HepG2 (cell line): ENCODE results near the gene HEXIM1. TPM values are rescaled to one million over a fixed set of nuclear protein-coding genes. Genes with fewer than 3 reads are reported as not detected.

Source experiments
- ARID5B ChIP-seq: IDR thresholded peaks from 2 replicates; pipeline ENCODE4 v1.4.0; 2020; ENCODE audit warnings: mild to moderate bottlenecking, missing genetic modification reagents
- CEBPG ChIP-seq: IDR thresholded peaks from 2 replicates; pipeline ENCODE4 v1.6.1; 2016
- DBP ChIP-seq: sonication (generic); formaldehyde crosslinking; IDR thresholded peaks from 2 replicates; pipeline ENCODE4 v1.4.0; 2020; ENCODE audit warnings: missing genetic modification reagents; ENCODE audit errors: not compliant biosample characterization
- FOSL2 ChIP-seq: sonication (generic); formaldehyde crosslinking; IDR thresholded peaks from 2 replicates; pipeline ENCODE4 v1.4.0; 2020; ENCODE audit warnings: missing genetic modification reagents
- HDAC2 ChIP-seq: sonication (generic); formaldehyde crosslinking; IDR thresholded peaks from 2 replicates; pipeline ENCODE4 v1.4.0; 2020; ENCODE audit warnings: missing genetic modification reagents
- HNF4G ChIP-seq, 2 experiments: sonication (generic) in 1 of 2; formaldehyde crosslinking in 1 of 2; IDR thresholded peaks; 2 replicates each; pipeline versions ENCODE4 v1.4.0 to v1.6.1; 2011 to 2020; ENCODE audit warnings: borderline replicate concordance in 2 of 2, low read depth in 2 of 2, mild to moderate bottlenecking in 2 of 2, low read length in 1 of 2, missing genetic modification reagents in 1 of 2, moderate library complexity in 1 of 2
- RXRA ChIP-seq: sonication (generic); formaldehyde crosslinking; IDR thresholded peaks from 2 replicates; pipeline ENCODE4 v1.5.1; 2020; ENCODE audit warnings: missing genetic modification reagents
- SOX5 ChIP-seq: IDR thresholded peaks from 2 replicates; pipeline ENCODE4 v1.6.1; 2016; ENCODE audit warnings: borderline replicate concordance
- ZBTB7B ChIP-seq: sonication (generic); formaldehyde crosslinking; IDR thresholded peaks from 2 replicates; pipeline ENCODE4 v1.4.0; 2020; ENCODE audit warnings: missing genetic modification reagents
- ZNF317 ChIP-seq: sonication (generic); formaldehyde crosslinking; IDR thresholded peaks from 2 replicates; pipeline ENCODE4 v1.5.0; 2020; ENCODE audit warnings: mild to moderate bottlenecking, missing genetic modification reagents
- ZNF33A ChIP-seq: sonication (generic); formaldehyde crosslinking; IDR thresholded peaks from 2 replicates; pipeline ENCODE4 v1.5.1; 2020; ENCODE audit warnings: missing genetic modification reagents, mild to moderate bottlenecking, moderate library complexity, borderline replicate concordance
- ZNF441 ChIP-seq: sonication (generic); formaldehyde crosslinking; IDR thresholded peaks from 2 replicates; pipeline ENCODE4 v1.7.0; 2021; ENCODE audit warnings: missing genetic modification reagents, borderline replicate concordance
- ZNF616 ChIP-seq: sonication (generic); formaldehyde crosslinking; IDR thresholded peaks from 2 replicates; pipeline ENCODE4 v1.5.0; 2020; ENCODE audit warnings: low read depth, mild to moderate bottlenecking, missing genetic modification reagents
- ZNF629 ChIP-seq: sonication (generic); formaldehyde crosslinking; conservative IDR thresholded peaks from 2 replicates; pipeline ENCODE4 v1.5.0; 2020; ENCODE audit warnings: missing genetic modification reagents
- ZNF709 ChIP-seq: sonication (generic); formaldehyde crosslinking; IDR thresholded peaks from 2 replicates; pipeline ENCODE4 v1.5.0; 2020; ENCODE audit warnings: mild to moderate bottlenecking, missing genetic modification reagents
- polyA plus RNA-seq, 8 experiments: library from polyadenylated mRNA; depleted of rRNA in 3 of 8; stranded (reverse) in 7 of 8; unstranded in 1 of 8; fragments of >200 nt; fragmentation: Illumina TruSeq in 4 of 8; extraction: Trizol in 4 of 8; gene quantifications; 2 replicates each; pipeline versions ENCODE4 v1.2.1 to v1.2.3, GENCODE V29; 2011 to 2016; ENCODE audit warnings: low read depth in 4 of 8, missing spikeins in 1 of 8, mixed read lengths in 1 of 8; ENCODE audit not compliant: insufficient read depth in 1 of 8
- total RNA-seq, 5 experiments: library from RNA; depleted of rRNA; stranded (reverse); fragments of >200 nt; fragmentation: Illumina TruSeq; extraction: Trizol; gene quantifications; 2 replicates each; pipeline ENCODE4 v1.2.3, GENCODE V29; 2016; ENCODE audit warnings: low read depth in 1 of 5
- TF ChIP-seq, protein P1 (sequence below): sonication (generic); formaldehyde crosslinking; IDR thresholded peaks from 2 replicates; pipeline ENCODE4 v1.4.0; 2020; ENCODE audit warnings: missing genetic modification reagents, borderline replicate concordance
- TF ChIP-seq, protein P2 (sequence below): IDR thresholded peaks from 2 replicates; pipeline ENCODE4 v1.6.1; 2016; ENCODE audit warnings: missing compliant biosample characterization, missing genetic modification reagents, borderline replicate concordance

The HEXIM1 gene
- total and polyA plus RNA-seq, 2 of the 13 experiments (the other 11 are each of a cell fraction or from before 2014, with no cell fraction given): 10.5 to 16.6 TPM

DNA sequence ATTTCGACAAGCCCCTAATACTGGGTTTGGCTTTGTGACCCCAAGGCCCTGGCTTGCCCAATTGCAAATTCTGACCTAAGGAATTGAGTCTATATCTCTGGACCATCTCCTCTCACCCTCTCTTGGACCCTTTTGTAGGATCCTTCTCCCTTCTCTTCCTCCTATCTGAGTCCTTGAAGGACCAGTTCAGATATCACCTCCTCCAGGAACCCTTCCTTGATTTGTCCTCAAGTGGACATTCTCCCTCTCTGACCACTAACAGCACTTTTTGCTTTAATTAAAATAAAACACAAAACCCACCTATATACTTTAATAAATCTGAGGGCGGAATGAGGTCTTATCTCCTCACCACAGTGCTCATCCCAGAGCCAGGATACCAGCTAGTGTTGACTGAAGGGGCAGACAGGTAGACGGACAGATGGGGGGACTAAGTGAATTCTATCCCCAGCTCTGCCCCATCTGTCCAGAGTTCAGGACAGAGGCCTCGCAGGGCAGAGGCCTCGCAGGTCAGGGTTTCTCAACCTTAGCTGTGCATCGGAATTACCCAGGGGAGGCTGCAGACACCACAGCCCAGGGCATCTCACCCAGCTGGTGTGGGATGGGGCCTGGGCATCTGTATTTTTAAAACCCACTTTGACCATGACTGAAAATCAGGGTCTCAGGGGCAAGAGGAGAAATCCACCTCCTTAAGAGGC, 25.1 kb upstream of the HEXIM1 start (continued):
- TF ChIP-seq ARID5B (peak; percentile 59; the same call in 1 of the 2 replicates), RXRA (CRISPR knock-in tag) (peak; percentile 15; the same call in 1 of the 2 replicates), ZNF317 (CRISPR knock-in tag) (no peak), CEBPG (CRISPR knock-in tag) (peak; percentile 62; the same call in 1 of the 2 replicates), DBP (CRISPR knock-in tag) (no peak), FOSL2 (CRISPR knock-in tag) (peak; percentile 70), ZNF33A (CRISPR knock-in tag) (0 out of 2 replicates have a peak, but pooled peaks have one; percentile 23), ZNF709 (CRISPR knock-in tag) (0 out of 2 replicates have a peak, but pooled peaks have one; percentile 56), HDAC2 (CRISPR knock-in tag) (peak; percentile 54; the same call in 1 of the 2 replicates), ZNF441 (CRISPR knock-in tag) (peak; percentile 97), SOX5 (CRISPR knock-in tag) (0 out of 2 replicates have a peak, but pooled peaks have one; percentile 35), ZBTB7B (CRISPR knock-in tag) (0 out of 2 replicates have a peak, but pooled peaks have one; percentile 54), ZNF629 (0 out of 2 replicates have a peak, but pooled peaks have one; percentile 17), HNF4G (IDR thresholded peaks at IDR 0.05; ENCODE audit: borderline replicate concordance, low read depth, low read length) (peak; percentile 77), HNF4G (CRISPR knock-in tag; IDR thresholded peaks at IDR 0.05; ENCODE audit: borderline replicate concordance, low read depth) (no peak), ZNF616 (CRISPR knock-in tag) (no peak)
- TF ChIP-seq, protein P1, sequence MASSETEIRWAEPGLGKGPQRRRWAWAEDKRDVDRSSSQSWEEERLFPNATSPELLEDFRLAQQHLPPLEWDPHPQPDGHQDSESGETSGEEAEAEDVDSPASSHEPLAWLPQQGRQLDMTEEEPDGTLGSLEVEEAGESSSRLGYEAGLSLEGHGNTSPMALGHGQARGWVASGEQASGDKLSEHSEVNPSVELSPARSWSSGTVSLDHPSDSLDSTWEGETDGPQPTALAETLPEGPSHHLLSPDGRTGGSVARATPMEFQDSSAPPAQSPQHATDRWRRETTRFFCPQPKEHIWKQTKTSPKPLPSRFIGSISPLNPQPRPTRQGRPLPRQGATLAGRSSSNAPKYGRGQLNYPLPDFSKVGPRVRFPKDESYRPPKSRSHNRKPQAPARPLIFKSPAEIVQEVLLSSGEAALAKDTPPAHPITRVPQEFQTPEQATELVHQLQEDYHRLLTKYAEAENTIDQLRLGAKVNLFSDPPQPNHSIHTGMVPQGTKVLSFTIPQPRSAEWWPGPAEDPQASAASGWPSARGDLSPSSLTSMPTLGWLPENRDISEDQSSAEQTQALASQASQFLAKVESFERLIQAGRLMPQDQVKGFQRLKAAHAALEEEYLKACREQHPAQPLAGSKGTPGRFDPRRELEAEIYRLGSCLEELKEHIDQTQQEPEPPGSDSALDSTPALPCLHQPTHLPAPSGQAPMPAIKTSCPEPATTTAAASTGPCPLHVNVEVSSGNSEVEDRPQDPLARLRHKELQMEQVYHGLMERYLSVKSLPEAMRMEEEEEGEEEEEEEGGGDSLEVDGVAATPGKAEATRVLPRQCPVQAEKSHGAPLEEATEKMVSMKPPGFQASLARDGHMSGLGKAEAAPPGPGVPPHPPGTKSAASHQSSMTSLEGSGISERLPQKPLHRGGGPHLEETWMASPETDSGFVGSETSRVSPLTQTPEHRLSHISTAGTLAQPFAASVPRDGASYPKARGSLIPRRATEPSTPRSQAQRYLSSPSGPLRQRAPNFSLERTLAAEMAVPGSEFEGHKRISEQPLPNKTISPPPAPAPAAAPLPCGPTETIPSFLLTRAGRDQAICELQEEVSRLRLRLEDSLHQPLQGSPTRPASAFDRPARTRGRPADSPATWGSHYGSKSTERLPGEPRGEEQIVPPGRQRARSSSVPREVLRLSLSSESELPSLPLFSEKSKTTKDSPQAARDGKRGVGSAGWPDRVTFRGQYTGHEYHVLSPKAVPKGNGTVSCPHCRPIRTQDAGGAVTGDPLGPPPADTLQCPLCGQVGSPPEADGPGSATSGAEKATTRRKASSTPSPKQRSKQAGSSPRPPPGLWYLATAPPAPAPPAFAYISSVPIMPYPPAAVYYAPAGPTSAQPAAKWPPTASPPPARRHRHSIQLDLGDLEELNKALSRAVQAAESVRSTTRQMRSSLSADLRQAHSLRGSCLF (CRISPR knock-in tag): no peak
- TF ChIP-seq, protein P2, sequence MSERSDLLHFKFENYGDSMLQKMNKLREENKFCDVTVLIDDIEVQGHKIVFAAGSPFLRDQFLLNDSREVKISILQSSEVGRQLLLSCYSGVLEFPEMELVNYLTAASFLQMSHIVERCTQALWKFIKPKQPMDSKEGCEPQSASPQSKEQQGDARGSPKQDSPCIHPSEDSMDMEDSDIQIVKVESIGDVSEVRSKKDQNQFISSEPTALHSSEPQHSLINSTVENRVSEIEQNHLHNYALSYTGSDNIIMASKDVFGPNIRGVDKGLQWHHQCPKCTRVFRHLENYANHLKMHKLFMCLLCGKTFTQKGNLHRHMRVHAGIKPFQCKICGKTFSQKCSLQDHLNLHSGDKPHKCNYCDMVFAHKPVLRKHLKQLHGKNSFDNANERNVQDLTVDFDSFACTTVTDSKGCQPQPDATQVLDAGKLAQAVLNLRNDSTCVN: 0 out of 2 replicates have a peak, but pooled peaks have one; percentile 5
